ENCODE measurements around the gene FCER2. TPM values are rescaled to one million over a fixed set of nuclear protein-coding genes. Genes with fewer than 3 reads are reported as not detected.

FCER2 gene
- total and polyA plus RNA-seq, 10 donors = 26.4 to 121 (median 47.9) TPM

GRCh38 chr19:7737215-7737614 is 35.3 kb upstream of the FCER2 start:
- DNase-seq = no peak
- WGBS, 5 donors = 82 to 93% (median 90%) methylated on average over 11 of the region's 11 CpGs
- H3K27ac ChIP-seq = no peak overlapping the region
- intact Hi-C loops (cut with DNase I; ENCODE audit: low total_unique reads) = no loop called here
- H3K27me3 ChIP-seq (replicated peaks in 1 of 7) = peaks cover 0 to 3% (median 0%) of the 10 kb centered on the region in 7 donors
- H3K4me3 ChIP-seq = no peak overlapping the region
- no peaks in the 10 kb centered on the region for H3K9me3 ChIP-seq
- TF ChIP-seq POLR2A (IDR thresholded peaks at IDR 0.05) = no peak
- no peak for TF ChIP-seq POLR2AphosphoS5 (IDR thresholded peaks at IDR 0.05)
- no peak for TF ChIP-seq CTCF (IDR thresholded peaks at IDR 0.05 in 8 of 11, conservative IDR thresholded peaks at IDR 0.05 in 3 of 11)
- H3K4me1 ChIP-seq = peaks cover 0 to 16% (median 6%) of the 10 kb centered on the region in 6 donors
- H3K36me3 ChIP-seq = no peaks in the 10 kb centered on the region

GRCh38 chr19:7736148-7736547 is 34.2 kb upstream of the FCER2 start:
- peaks cover 0 to 14% (median 3%) of the 10 kb centered on the region in 7 donors for H3K27me3 ChIP-seq (replicated peaks in 1 of 7)
- TF ChIP-seq CTCF (IDR thresholded peaks at IDR 0.05 in 8 of 11, conservative IDR thresholded peaks at IDR 0.05 in 3 of 11) = no peak
- no peak for TF ChIP-seq POLR2A (IDR thresholded peaks at IDR 0.05)
- intact Hi-C loops (cut with DNase I; ENCODE audit: low total_unique reads) = no loop called here
- no peaks in the 10 kb centered on the region for H3K9me3 ChIP-seq
- no peak overlapping the region for H3K27ac ChIP-seq
- H3K36me3 ChIP-seq = no peaks in the 10 kb centered on the region
- 44 to 86% (median 55%) methylated on average over 1 of the region's 1 CpG for WGBS, 5 donors
- peaks cover 0 to 18% (median 6%) of the 10 kb centered on the region in 6 donors for H3K4me1 ChIP-seq
- H3K4me3 ChIP-seq = no peak overlapping the region
- peak; percentile 11 for DNase-seq

GRCh38 chr19:7734220-7735203 is 32.6 kb upstream of the FCER2 start:
- H3K27ac ChIP-seq = peak overlapping the region in 2 of 8 donors; percentile 36 to 45
- DNase-seq = peak; percentile 61
- no peaks in the 10 kb centered on the region for H3K36me3 ChIP-seq
- peaks cover 0 to 28% (median 18%) of the 10 kb centered on the region in 6 donors for H3K4me1 ChIP-seq
- H3K27me3 ChIP-seq (replicated peaks in 1 of 7) = peaks cover 4 to 30% (median 19%) of the 10 kb centered on the region in 7 donors
- WGBS, 5 donors = 50 to 71% (median 64%) methylated on average over 12 of the region's 12 CpGs
- intact Hi-C loops (cut with DNase I; ENCODE audit: low total_unique reads) = no loop called here
- no peak overlapping the region for H3K4me3 ChIP-seq
- TF ChIP-seq CTCF (IDR thresholded peaks at IDR 0.05 in 8 of 11, conservative IDR thresholded peaks at IDR 0.05 in 3 of 11) (no peak), POLR2A (IDR thresholded peaks at IDR 0.05) (no peak), POLR2AphosphoS5 (IDR thresholded peaks at IDR 0.05) (no peak)
- H3K9me3 ChIP-seq = no peaks in the 10 kb centered on the region

- Histone ChIP-seq H3K36me3 (no peaks in the 10 kb centered on the region), H3K27ac (no peak overlapping the region), H3K27me3 (replicated peaks in 1 of 7) (peaks cover 4 to 41% (median 28%) of the 10 kb centered on the region in 7 donors), H3K4me1 (peaks cover 0 to 39% (median 27%) of the 10 kb centered on the region in 6 donors), H3K9me3 (no peaks in the 10 kb centered on the region), H3K4me3 (no peak overlapping the region)
- peak; percentile 4 for DNase-seq
- intact Hi-C loops (cut with DNase I; ENCODE audit: low total_unique reads) = no loop called here
- WGBS, 5 donors = 77 to 86% (median 79%) methylated on average over 6 of the region's 6 CpGs
- no peak for TF ChIP-seq CTCF (IDR thresholded peaks at IDR 0.05 in 8 of 11, conservative IDR thresholded peaks at IDR 0.05 in 3 of 11)
- TF ChIP-seq POLR2AphosphoS5 (IDR thresholded peaks at IDR 0.05) = no peak
- no peak for TF ChIP-seq POLR2A (IDR thresholded peaks at IDR 0.05)
Observed at GRCh38 chr19:7733376-7733775, 31.4 kb upstream of the FCER2 start.
